WTC11 (cell line): ENCODE measurements around the gene DPP4.

Source experiments
- CBFB ChIP-seq: sonication (generic); formaldehyde crosslinking; IDR thresholded peaks from 2 replicates; pipeline ENCODE4 v1.8.1; 2022; ENCODE audit warnings: mild to moderate bottlenecking, low read depth, missing genetic modification reagents
- ESRRA ChIP-seq: sonication (generic); formaldehyde crosslinking; IDR thresholded peaks from 2 replicates; pipeline ENCODE4 v1.8.1; 2022; ENCODE audit warnings: mild to moderate bottlenecking, missing genetic modification reagents, borderline replicate concordance
- GABPB1 ChIP-seq: sonication (generic); formaldehyde crosslinking; IDR thresholded peaks from 2 replicates; pipeline ENCODE4 v1.8.1; 2023; ENCODE audit warnings: mild to moderate bottlenecking, missing genetic modification reagents
- GRHL2 ChIP-seq: fragments of 250-450 bp; sonication (Bioruptor Pico); IDR thresholded peaks from 2 replicates; pipeline ENCODE4 v1.8.0; 2022; ENCODE audit warnings: mild to moderate bottlenecking, moderate library complexity; ENCODE audit not compliant: insufficient replicate concordance, severe bottlenecking
- GTF2I ChIP-seq: fragments of 250-450 bp; sonication (Bioruptor Pico); conservative IDR thresholded peaks from 2 replicates; pipeline ENCODE4 v1.4.0; 2021; ENCODE audit warnings: mild to moderate bottlenecking
- TEAD4 ChIP-seq: sonication (generic); formaldehyde crosslinking; IDR thresholded peaks from 2 replicates; pipeline ENCODE4 v1.8.0; 2022; ENCODE audit warnings: mild to moderate bottlenecking, missing genetic modification reagents
- TF ChIP-seq, protein P1 (sequence below): fragments of 200-600 bp; IDR thresholded peaks from 2 replicates; pipeline ENCODE4 v1.8.0; 2022; ENCODE audit warnings: antibody characterized with exemption
- TF ChIP-seq, protein P2 (sequence below): sonication (generic); formaldehyde crosslinking; IDR thresholded peaks from 2 replicates; pipeline ENCODE4 v1.8.1; 2022; ENCODE audit warnings: low read depth, mild to moderate bottlenecking, moderate library complexity, missing genetic modification reagents, borderline replicate concordance
- TF ChIP-seq, protein P3 (sequence below): sonication (generic); formaldehyde crosslinking; IDR thresholded peaks from 2 replicates; pipeline ENCODE4 v1.8.0; 2022; ENCODE audit warnings: mild to moderate bottlenecking, missing genetic modification reagents
- TF ChIP-seq, protein P4 (sequence below): sonication (generic); formaldehyde crosslinking; IDR thresholded peaks from 2 replicates; pipeline ENCODE4 v1.8.1; 2022; ENCODE audit warnings: low read depth, missing genetic modification reagents, borderline replicate concordance
- TF ChIP-seq, protein P5 (sequence below): sonication (generic); formaldehyde crosslinking; IDR thresholded peaks from 2 replicates; pipeline ENCODE4 v1.8.1; 2022; ENCODE audit warnings: mild to moderate bottlenecking, missing genetic modification reagents, moderate library complexity, borderline replicate concordance

DNA sequence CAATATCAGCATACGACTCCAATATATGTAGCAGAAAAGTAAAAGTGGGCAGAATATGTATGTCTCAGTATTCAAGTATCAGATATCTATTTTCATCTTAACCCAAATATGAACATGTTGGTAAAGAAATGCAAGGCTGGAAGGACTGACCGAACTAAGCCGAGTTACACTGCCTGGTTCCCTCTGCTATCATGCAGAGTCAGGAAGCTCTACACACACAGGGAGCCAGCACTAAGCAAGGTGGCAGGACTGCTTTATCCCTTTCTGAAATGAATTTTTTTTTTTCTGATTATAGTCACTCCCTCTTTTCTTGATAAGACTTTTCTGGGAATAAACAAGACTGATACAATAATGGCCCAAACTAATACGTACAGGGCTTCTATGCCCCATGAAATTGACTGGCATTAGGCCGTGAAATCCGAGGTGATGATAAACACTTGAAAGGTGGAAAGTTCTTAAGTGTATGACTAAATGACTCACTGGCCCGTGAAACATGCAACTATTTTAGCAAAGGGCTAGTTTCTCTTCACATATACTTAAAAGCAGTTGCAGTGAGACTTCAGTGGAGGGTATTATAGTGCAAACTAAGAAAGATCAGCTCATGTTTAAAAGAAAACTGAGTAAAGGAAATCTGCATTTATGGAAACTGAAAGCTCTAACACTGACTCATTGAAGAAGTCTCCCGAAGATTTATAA, 14.9 kb downstream of the DPP4 start:
- TF ChIP-seq, protein P1, sequence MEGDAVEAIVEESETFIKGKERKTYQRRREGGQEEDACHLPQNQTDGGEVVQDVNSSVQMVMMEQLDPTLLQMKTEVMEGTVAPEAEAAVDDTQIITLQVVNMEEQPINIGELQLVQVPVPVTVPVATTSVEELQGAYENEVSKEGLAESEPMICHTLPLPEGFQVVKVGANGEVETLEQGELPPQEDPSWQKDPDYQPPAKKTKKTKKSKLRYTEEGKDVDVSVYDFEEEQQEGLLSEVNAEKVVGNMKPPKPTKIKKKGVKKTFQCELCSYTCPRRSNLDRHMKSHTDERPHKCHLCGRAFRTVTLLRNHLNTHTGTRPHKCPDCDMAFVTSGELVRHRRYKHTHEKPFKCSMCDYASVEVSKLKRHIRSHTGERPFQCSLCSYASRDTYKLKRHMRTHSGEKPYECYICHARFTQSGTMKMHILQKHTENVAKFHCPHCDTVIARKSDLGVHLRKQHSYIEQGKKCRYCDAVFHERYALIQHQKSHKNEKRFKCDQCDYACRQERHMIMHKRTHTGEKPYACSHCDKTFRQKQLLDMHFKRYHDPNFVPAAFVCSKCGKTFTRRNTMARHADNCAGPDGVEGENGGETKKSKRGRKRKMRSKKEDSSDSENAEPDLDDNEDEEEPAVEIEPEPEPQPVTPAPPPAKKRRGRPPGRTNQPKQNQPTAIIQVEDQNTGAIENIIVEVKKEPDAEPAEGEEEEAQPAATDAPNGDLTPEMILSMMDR = no peak
- TF ChIP-seq, protein P2, sequence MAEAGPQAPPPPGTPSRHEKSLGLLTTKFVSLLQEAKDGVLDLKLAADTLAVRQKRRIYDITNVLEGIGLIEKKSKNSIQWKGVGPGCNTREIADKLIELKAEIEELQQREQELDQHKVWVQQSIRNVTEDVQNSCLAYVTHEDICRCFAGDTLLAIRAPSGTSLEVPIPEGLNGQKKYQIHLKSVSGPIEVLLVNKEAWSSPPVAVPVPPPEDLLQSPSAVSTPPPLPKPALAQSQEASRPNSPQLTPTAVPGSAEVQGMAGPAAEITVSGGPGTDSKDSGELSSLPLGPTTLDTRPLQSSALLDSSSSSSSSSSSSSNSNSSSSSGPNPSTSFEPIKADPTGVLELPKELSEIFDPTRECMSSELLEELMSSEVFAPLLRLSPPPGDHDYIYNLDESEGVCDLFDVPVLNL = no peak
- TF ChIP-seq TEAD4 (CRISPR knock-in tag) (no peak), GRHL2 (no peak), GABPB1 (CRISPR knock-in tag) (no peak), ESRRA (CRISPR knock-in tag) (no peak), GTF2I (CRISPR knock-in tag) (no peak), CBFB (CRISPR knock-in tag) (no peak)
- TF ChIP-seq, protein P3, sequence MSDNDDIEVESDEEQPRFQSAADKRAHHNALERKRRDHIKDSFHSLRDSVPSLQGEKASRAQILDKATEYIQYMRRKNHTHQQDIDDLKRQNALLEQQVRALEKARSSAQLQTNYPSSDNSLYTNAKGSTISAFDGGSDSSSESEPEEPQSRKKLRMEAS (CRISPR knock-in tag) = no peak
- TF ChIP-seq, protein P4, sequence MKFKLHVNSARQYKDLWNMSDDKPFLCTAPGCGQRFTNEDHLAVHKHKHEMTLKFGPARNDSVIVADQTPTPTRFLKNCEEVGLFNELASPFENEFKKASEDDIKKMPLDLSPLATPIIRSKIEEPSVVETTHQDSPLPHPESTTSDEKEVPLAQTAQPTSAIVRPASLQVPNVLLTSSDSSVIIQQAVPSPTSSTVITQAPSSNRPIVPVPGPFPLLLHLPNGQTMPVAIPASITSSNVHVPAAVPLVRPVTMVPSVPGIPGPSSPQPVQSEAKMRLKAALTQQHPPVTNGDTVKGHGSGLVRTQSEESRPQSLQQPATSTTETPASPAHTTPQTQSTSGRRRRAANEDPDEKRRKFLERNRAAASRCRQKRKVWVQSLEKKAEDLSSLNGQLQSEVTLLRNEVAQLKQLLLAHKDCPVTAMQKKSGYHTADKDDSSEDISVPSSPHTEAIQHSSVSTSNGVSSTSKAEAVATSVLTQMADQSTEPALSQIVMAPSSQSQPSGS (CRISPR knock-in tag) = no peak
- TF ChIP-seq, protein P5, sequence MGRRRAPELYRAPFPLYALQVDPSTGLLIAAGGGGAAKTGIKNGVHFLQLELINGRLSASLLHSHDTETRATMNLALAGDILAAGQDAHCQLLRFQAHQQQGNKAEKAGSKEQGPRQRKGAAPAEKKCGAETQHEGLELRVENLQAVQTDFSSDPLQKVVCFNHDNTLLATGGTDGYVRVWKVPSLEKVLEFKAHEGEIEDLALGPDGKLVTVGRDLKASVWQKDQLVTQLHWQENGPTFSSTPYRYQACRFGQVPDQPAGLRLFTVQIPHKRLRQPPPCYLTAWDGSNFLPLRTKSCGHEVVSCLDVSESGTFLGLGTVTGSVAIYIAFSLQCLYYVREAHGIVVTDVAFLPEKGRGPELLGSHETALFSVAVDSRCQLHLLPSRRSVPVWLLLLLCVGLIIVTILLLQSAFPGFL = no peak
